ENCODE data around the gene C1orf50.
"Not testable (repeated sequence)": the region's sequence is repeated elsewhere in the genome, so short reads cannot be mapped to it uniquely, and the experiment has no call there.

C1orf50 gene

GRCh38 chr1:42766741-42767509 lies at the start of gene C1orf50, which contains the start of gene P3H1:
Gene C1orf50 (plus strand): TSS chr1:42767249. CDS start chr1:42767312, 63 bp downstream.
Gene P3H1 (minus strand): TSS chr1:42767028. CDS start chr1:42766971, 57 bp downstream.
- peak; percentile 68 for DNase-seq (ENCODE audit: insufficient read length, low spot score)
- no peak for FAIRE-seq
- no peak for TF ChIP-seq CTCF (IDR thresholded peaks at IDR 0.05; ENCODE audit: insufficient read depth, missing control alignments)

- FAIRE-seq = no peak
Observed at GRCh38 chr1:42720868-42721267, 46.2 kb upstream of the C1orf50 start.

GRCh38 chr1:42721926-42722325 lies 45.1 kb upstream of the C1orf50 start:
- FAIRE-seq = no peak
- DNase-seq (ENCODE audit: insufficient read length, low spot score) = no peak
- no peak for TF ChIP-seq CTCF (IDR thresholded peaks at IDR 0.05; ENCODE audit: insufficient read depth, missing control alignments)

More at GRCh38 chr1:42720868-42721267, 46.2 kb upstream of the C1orf50 start:
- no peak for TF ChIP-seq CTCF (IDR thresholded peaks at IDR 0.05; ENCODE audit: insufficient read depth, missing control alignments)
- DNase-seq (ENCODE audit: insufficient read length, low spot score) = no peak

GRCh38 chr1:42722403-42722802 lies 44.6 kb upstream of the C1orf50 start:
- not testable (repeated sequence) for DNase-seq (ENCODE audit: insufficient read length, low spot score); FAIRE-seq

- no peak for FAIRE-seq
- no peak for DNase-seq (ENCODE audit: insufficient read length, low spot score)
- TF ChIP-seq CTCF (IDR thresholded peaks at IDR 0.05; ENCODE audit: insufficient read depth, missing control alignments) = no peak
Observed at GRCh38 chr1:42723511-42723910, 43.5 kb upstream of the C1orf50 start.

- FAIRE-seq; DNase-seq (ENCODE audit: insufficient read length, low spot score): not testable (repeated sequence)
Observed at GRCh38 chr1:42725820-42726219, 41.2 kb upstream of the C1orf50 start.

- no peak for FAIRE-seq
- TF ChIP-seq CTCF (IDR thresholded peaks at IDR 0.05; ENCODE audit: insufficient read depth, missing control alignments) = no peak
Observed at GRCh38 chr1:42730002-42730401, 37.0 kb upstream of the C1orf50 start.

GRCh38 chr1:42730988-42731387 lies 36.1 kb upstream of the C1orf50 start:
- FAIRE-seq (no peak), DNase-seq (ENCODE audit: insufficient read length, low spot score) (no peak)
- peak; percentile 33 for TF ChIP-seq CTCF (IDR thresholded peaks at IDR 0.05; ENCODE audit: insufficient read depth, missing control alignments)

More at GRCh38 chr1:42730002-42730401, 37.0 kb upstream of the C1orf50 start:
- no peak for DNase-seq (ENCODE audit: insufficient read length, low spot score)

Data from D721Med (cell line).